Progenitor cell of endocrine pancreas (in vitro differentiated cells): Measurements from ENCODE around the gene TSPAN5. TPM values are rescaled to one million over a fixed set of nuclear protein-coding genes. Genes with fewer than 3 reads are reported as not detected.

Source experiments
- DNase-seq: peaks from one replicate; pipeline ENCODE4 v3.0.0; 2021; ENCODE audit warnings: low spot score; ENCODE audit not compliant: unreplicated experiment
- H3K27ac Mint-ChIP-seq: 2 replicates; pipeline ENCODE4 v1.8.0; 2021; ENCODE audit warnings: mild to moderate bottlenecking, moderate library complexity, mixed read lengths
- H3K27me3 Mint-ChIP-seq: 2 replicates; pipeline ENCODE4 v1.8.0; 2021; ENCODE audit warnings: mixed read lengths
- H3K36me3 Mint-ChIP-seq: 2 replicates; pipeline ENCODE4 v1.8.0; 2022; ENCODE audit warnings: mixed read lengths; ENCODE audit not compliant: insufficient read depth
- H3K4me1 Mint-ChIP-seq: 2 replicates; pipeline ENCODE4 v1.8.0; 2021; ENCODE audit warnings: low read depth, mixed read lengths
- H3K4me3 Mint-ChIP-seq: 2 replicates; pipeline ENCODE4 v1.8.0; 2021; ENCODE audit warnings: low read depth, mild to moderate bottlenecking, moderate library complexity, mixed read lengths
- H3K9me3 Mint-ChIP-seq: 2 replicates; pipeline ENCODE4 v1.8.0; 2021; ENCODE audit warnings: low read depth, mixed read lengths
- CTCF ChIP-seq: fragments of 200-600 bp; sonication (generic); IDR thresholded peaks from one replicate; pipeline ENCODE4 v1.5.0; 2021; ENCODE audit warnings: antibody characterized with exemption, mild to moderate bottlenecking; ENCODE audit not compliant: unreplicated experiment
- total RNA-seq: library from RNA; stranded (reverse); gene quantifications from 2 replicates; pipeline ENCODE4 v1.2.1, GENCODE V29; 2021

Gene TSPAN5
- total RNA-seq, 1 donor from 2014 or later, result 6.1 TPM

- H3K36me3 Mint-ChIP-seq, result peaks cover under 1% of the 10 kb centered on the region
- DNase-seq, result no peak
- H3K27ac Mint-ChIP-seq, result no peak overlapping the region
- TF ChIP-seq CTCF, result no peak
- no peak overlapping the region for H3K4me3 Mint-ChIP-seq
- H3K27me3 Mint-ChIP-seq, result no peaks in the 10 kb centered on the region
- peaks cover 3% of the 10 kb centered on the region for H3K9me3 Mint-ChIP-seq
- H3K4me1 Mint-ChIP-seq, result peaks cover 4% of the 10 kb centered on the region
These were observed 181.5 kb downstream of the TSPAN5 start for GRCh38 chr4:98476891-98477290.

DNA sequence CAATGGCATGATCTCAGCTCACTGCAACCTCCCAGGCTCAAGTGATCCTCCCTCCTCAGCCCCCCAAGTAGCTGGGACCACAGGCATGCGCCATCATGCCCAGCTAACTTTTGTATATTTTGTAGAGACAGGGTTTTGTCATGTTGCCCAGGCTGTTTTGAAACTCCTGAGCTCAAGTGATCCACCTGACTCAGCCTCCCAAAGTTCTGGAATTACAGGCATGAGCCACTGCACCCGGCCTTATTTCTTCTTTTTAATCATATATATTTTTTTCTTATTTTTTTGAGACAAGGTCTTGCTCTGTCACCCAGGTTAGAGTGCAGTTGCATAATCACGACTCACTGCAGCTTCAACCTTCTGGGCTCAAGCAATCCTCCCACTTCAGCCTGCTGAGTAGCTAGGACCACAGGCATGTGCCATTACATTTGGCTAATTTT, 184.0 kb downstream of the TSPAN5 start:
- no peaks in the 10 kb centered on the region for H3K9me3 Mint-ChIP-seq
- no peak for DNase-seq
- H3K27me3 Mint-ChIP-seq, result no peaks in the 10 kb centered on the region
- H3K4me1 Mint-ChIP-seq, result no peaks in the 10 kb centered on the region
- H3K27ac Mint-ChIP-seq, result no peak overlapping the region
- H3K36me3 Mint-ChIP-seq, result peaks cover 4% of the 10 kb centered on the region
- TF ChIP-seq CTCF, result no peak
- H3K4me3 Mint-ChIP-seq, result no peak overlapping the region

DNA sequence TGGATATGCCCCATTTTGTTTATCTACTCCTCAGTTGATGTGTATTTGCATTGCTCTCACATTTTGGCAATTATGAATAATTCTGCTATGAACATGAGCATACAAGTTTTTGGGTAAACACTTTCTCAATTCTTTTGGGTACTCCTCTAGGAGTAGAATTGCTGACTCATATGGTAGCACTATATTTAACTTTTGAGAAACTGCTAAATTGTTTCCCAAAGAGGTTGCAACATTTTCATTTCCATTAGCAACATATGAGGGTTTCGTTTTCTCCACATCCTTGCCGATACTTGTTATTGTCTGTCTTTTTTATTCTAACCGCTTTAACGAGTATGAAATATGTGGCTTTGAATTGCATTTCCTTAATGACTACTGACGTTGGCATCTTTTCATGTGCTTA, 185.4 kb downstream of the TSPAN5 start:
- no peak for TF ChIP-seq CTCF
- no peak for DNase-seq
- H3K36me3 Mint-ChIP-seq, result peaks cover 4% of the 10 kb centered on the region
- no peak overlapping the region for H3K27ac Mint-ChIP-seq
- no peaks in the 10 kb centered on the region for H3K4me1 Mint-ChIP-seq
- H3K27me3 Mint-ChIP-seq, result peaks cover 4% of the 10 kb centered on the region
- H3K9me3 Mint-ChIP-seq, result no peaks in the 10 kb centered on the region
- H3K4me3 Mint-ChIP-seq, result no peak overlapping the region

DNA sequence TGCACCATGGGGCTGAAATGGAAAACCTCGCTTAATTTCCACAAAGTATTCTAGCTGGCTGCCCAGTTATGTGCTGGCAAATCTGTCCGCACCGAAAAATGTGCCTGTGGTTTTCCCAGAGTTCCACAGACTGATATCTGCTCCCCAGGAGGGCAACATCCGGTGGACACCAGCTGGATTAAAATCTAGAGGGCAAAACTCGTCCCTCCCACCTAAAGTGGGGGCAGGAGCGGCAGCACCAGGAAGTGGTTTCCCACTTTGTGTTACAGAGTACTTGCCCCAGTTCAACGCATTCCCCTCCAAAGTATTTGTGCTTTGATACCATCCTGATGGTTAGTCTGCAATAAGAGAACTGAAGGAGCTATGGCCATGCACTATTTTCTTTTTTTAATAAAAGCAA, 187.6 kb downstream of the TSPAN5 start:
- Mint-ChIP-seq H3K27ac (no peak overlapping the region), H3K4me3 (no peak overlapping the region), H3K4me1 (peaks cover 2% of the 10 kb centered on the region), H3K27me3 (peaks cover 4% of the 10 kb centered on the region), H3K9me3 (no peaks in the 10 kb centered on the region), H3K36me3 (peaks cover 4% of the 10 kb centered on the region)
- no peak for DNase-seq
- TF ChIP-seq CTCF, result no peak

- Mint-ChIP-seq H3K4me3 (no peak overlapping the region), H3K27me3 (peaks cover 4% of the 10 kb centered on the region), H3K4me1 (peaks cover 2% of the 10 kb centered on the region), H3K27ac (no peak overlapping the region), H3K9me3 (no peaks in the 10 kb centered on the region), H3K36me3 (peaks cover 4% of the 10 kb centered on the region)
- TF ChIP-seq CTCF, result no peak
- DNase-seq, result no peak
These were observed 188.0 kb downstream of the TSPAN5 start for GRCh38 chr4:98470366-98470765.
